Activated CD4-positive, alpha-beta T cell treated with anti-CD3 and anti-CD28 coated beads, Interleukin-2, Interleukin-4, amounts not matched to agents 100 ng/mL and 50 ng/mL, durations not matched to agents 16 hours and 8 hours (primary cell): ENCODE results near the gene SLC4A3.
A peak's percentile ranks its signal among the peaks of the same experiment; 100 is the strongest.

Experiments
- DNase-seq: peaks from one replicate; pipeline ENCODE4 v3.0.0-alpha.2; 2020; ENCODE audit warnings: low spot score

The SLC4A3 gene

GRCh38 chr2:219633276-219634065, 6.0 kb downstream of the SLC4A3 start:
- DNase-seq, result no peak

GRCh38 chr2:219634171-219634940, 6.9 kb downstream of the SLC4A3 start:
- DNase-seq, result no peak

- no peak for DNase-seq
These were observed 7.7 kb downstream of the SLC4A3 start for GRCh38 chr2:219634951-219635751.

- DNase-seq, result no peak
These were observed 8.9 kb downstream of the SLC4A3 start for GRCh38 chr2:219636144-219636915.

GRCh38 chr2:219636941-219637841, 9.8 kb downstream of the SLC4A3 start:
- DNase-seq, result no peak

- no peak for DNase-seq
These were observed 10.4 kb downstream of the SLC4A3 start for GRCh38 chr2:219637842-219638185.

- no peak for DNase-seq
These were observed 11.0 kb downstream of the SLC4A3 start for GRCh38 chr2:219638217-219638947.

- peak; percentile 12 for DNase-seq
These were observed 11.7 kb downstream of the SLC4A3 start for GRCh38 chr2:219638948-219639755.

- DNase-seq, result no peak
These were observed 14.1 kb downstream of the SLC4A3 start for GRCh38 chr2:219641390-219642068.

- no peak for DNase-seq
These were observed 14.6 kb downstream of the SLC4A3 start for GRCh38 chr2:219642069-219642454.

GRCh38 chr2:219642465-219643083, 15.1 kb downstream of the SLC4A3 start:
- peak; percentile 92 for DNase-seq

GRCh38 chr2:219643084-219643473, 15.6 kb downstream of the SLC4A3 start:
- DNase-seq, result no peak

GRCh38 chr2:219643788-219644398, 16.5 kb downstream of the SLC4A3 start:
- DNase-seq, result no peak

- no peak for DNase-seq
These were observed 17.5 kb downstream of the SLC4A3 start for GRCh38 chr2:219644801-219645480.

GRCh38 chr2:219645631-219646527, 18.4 kb downstream of the SLC4A3 start:
- DNase-seq, result no peak

- DNase-seq, result no peak
These were observed 20.7 kb downstream of the SLC4A3 start for GRCh38 chr2:219648176-219648575.
